Suprapubic skin (tissue), 4 donors: Measurements from ENCODE around the gene RGS1. TPM values are rescaled to one million over a fixed set of nuclear protein-coding genes. Genes with fewer than 3 reads are reported as not detected.

Experiments
- DNase-seq, 2 donors: peaks; one replicate each; pipeline ENCODE4 v3.0.0-alpha.2; 2019; ENCODE audit warnings: low spot score in 2 of 2
- H3K27ac ChIP-seq: fragments of 200-600 bp; sonication (generic); one replicate; pipeline ENCODE4 v1.5.1; 2019
- H3K27me3 ChIP-seq: fragments of 200-600 bp; sonication (generic); one replicate; pipeline ENCODE4 v1.5.1; 2019
- H3K36me3 ChIP-seq: fragments of 200-600 bp; sonication (generic); one replicate; pipeline ENCODE4 v1.5.1; 2019
- H3K4me1 ChIP-seq: fragments of 200-600 bp; sonication (generic); one replicate; pipeline ENCODE4 v1.5.1; 2019
- H3K4me3 ChIP-seq: fragments of 200-600 bp; sonication (generic); one replicate; pipeline ENCODE4 v1.5.1; 2019; ENCODE audit warnings: mild to moderate bottlenecking
- H3K9me3 ChIP-seq: fragments of 200-600 bp; sonication (generic); one replicate; pipeline ENCODE4 v1.5.1; 2019
- CTCF ChIP-seq, 2 donors: fragments of 200-600 bp in 1 of 2; fragments of 450-650 bp in 1 of 2; sonication (generic) in 1 of 2; IDR thresholded peaks; one replicate each; pipeline ENCODE4 v1.5.1; 2016 to 2019; ENCODE audit warnings: antibody characterized with exemption in 2 of 2, mild to moderate bottlenecking in 1 of 2, moderate library complexity in 1 of 2
- EP300 ChIP-seq: sonication (generic); formaldehyde crosslinking; IDR thresholded peaks from one replicate; pipeline ENCODE4 v1.6.1; 2017; ENCODE audit warnings: antibody characterized with exemption
- POLR2A ChIP-seq, 2 donors: fragments of 450-650 bp; IDR thresholded peaks; one replicate each; pipeline ENCODE4 v1.6.1; 2017; ENCODE audit warnings: antibody characterized with exemption in 2 of 2, mild to moderate bottlenecking in 2 of 2, moderate library complexity in 2 of 2
- POLR2AphosphoS5 ChIP-seq, 3 donors: sonication (generic); formaldehyde crosslinking; IDR thresholded peaks; one replicate each; pipeline ENCODE4 v1.6.1; 2017; ENCODE audit warnings: antibody characterized with exemption in 3 of 3
- WGBS: methylation state at CpG from one replicate; pipeline ENCODE4 v1.1.5; 2018; 5-methylcytosine and 5-hydroxymethylcytosine counted together
- total RNA-seq, 4 donors: library from RNA; depleted of rRNA; stranded (reverse); fragments of >200 nt; gene quantifications; one replicate each; pipeline ENCODE4 v1.1.0, GENCODE V29; 2016

Gene RGS1
- total RNA-seq, 4 donors from 2014 or later = 5.3 to 20.8 (median 13.8) TPM

- no peak for DNase-seq
- WGBS = 93% methylated on average over 1 of the region's 1 CpG
- Histone ChIP-seq H3K27ac (no peak overlapping the region), H3K27me3 (no peaks in the 10 kb centered on the region), H3K36me3 (no peaks in the 10 kb centered on the region), H3K4me3 (peak overlapping the region; percentile 2), H3K9me3 (no peaks in the 10 kb centered on the region), H3K4me1 (no peaks in the 10 kb centered on the region)
- TF ChIP-seq POLR2A (IDR thresholded peaks at IDR 0.05) (no peak), EP300 (no peak), POLR2AphosphoS5 (IDR thresholded peaks at IDR 0.05) (no peak), CTCF (IDR thresholded peaks at IDR 0.05) (no peak)
Measured at GRCh38 chr1:192576190-192577144, 894 bp downstream of the RGS1 start.

- TF ChIP-seq POLR2A (IDR thresholded peaks at IDR 0.05) = no peak
- TF ChIP-seq POLR2AphosphoS5 (IDR thresholded peaks at IDR 0.05) = no peak
- TF ChIP-seq EP300 = no peak
- TF ChIP-seq CTCF (IDR thresholded peaks at IDR 0.05) = no peak
- no peaks in the 10 kb centered on the region for H3K27me3 ChIP-seq
- no peak for DNase-seq
- no peaks in the 10 kb centered on the region for H3K4me1 ChIP-seq
- H3K27ac ChIP-seq = no peak overlapping the region
- WGBS = 93% methylated on average over 2 of the region's 2 CpGs
- no peaks in the 10 kb centered on the region for H3K36me3 ChIP-seq
- no peaks in the 10 kb centered on the region for H3K9me3 ChIP-seq
- peak overlapping the region; percentile 2 for H3K4me3 ChIP-seq
Measured at GRCh38 chr1:192577145-192578140, 1.9 kb downstream of the RGS1 start.

GRCh38 chr1:192578144-192578909, 2.8 kb downstream of the RGS1 start:
- peak overlapping the region; percentile 2 for H3K4me3 ChIP-seq

GRCh38 chr1:192579010-192579738, 3.6 kb downstream of the RGS1 start:
- Histone ChIP-seq H3K9me3 (no peaks in the 10 kb centered on the region), H3K4me1 (no peaks in the 10 kb centered on the region), H3K36me3 (no peaks in the 10 kb centered on the region), H3K27me3 (no peaks in the 10 kb centered on the region), H3K27ac (no peak overlapping the region), H3K4me3 (peak overlapping the region; percentile 3)
- TF ChIP-seq EP300 (peak; percentile 34), POLR2A (IDR thresholded peaks at IDR 0.05) (no peak), POLR2AphosphoS5 (IDR thresholded peaks at IDR 0.05) (no peak), CTCF (IDR thresholded peaks at IDR 0.05) (no peak)
- 86% methylated on average over 6 of the region's 6 CpGs for WGBS
- no peak for DNase-seq

More at GRCh38 chr1:192578144-192578909, 2.8 kb downstream of the RGS1 start:
- no peaks in the 10 kb centered on the region for H3K9me3 ChIP-seq
- no peak for TF ChIP-seq EP300
- no peak for TF ChIP-seq POLR2A (IDR thresholded peaks at IDR 0.05)
- no peak for TF ChIP-seq CTCF (IDR thresholded peaks at IDR 0.05)
- no peaks in the 10 kb centered on the region for H3K27me3 ChIP-seq
- 74% methylated on average over 1 of the region's 1 CpG for WGBS
- H3K4me1 ChIP-seq = no peaks in the 10 kb centered on the region
- no peak overlapping the region for H3K27ac ChIP-seq
- no peaks in the 10 kb centered on the region for H3K36me3 ChIP-seq
- no peak for DNase-seq
